Measurements from ENCODE around the gene CLCN7. TPM values are rescaled to one million over a fixed set of nuclear protein-coding genes. Genes with fewer than 3 reads are reported as not detected.

CLCN7 gene
- total RNA-seq, 1 donor from 2014 or later = 36.6 TPM

- DNase-seq (ENCODE audit: low read depth) (no peak), FAIRE-seq (no peak)
- Histone ChIP-seq H3K27me3 (ENCODE audit: control insufficient read depth, insufficient read depth, low read length) (no peaks in the 10 kb centered on the region), H3K4me3 (ENCODE audit: low read depth, low read length) (no peak overlapping the region), H3K36me3 (ENCODE audit: control insufficient read depth, insufficient read depth, low read length) (peaks cover 23% of the 10 kb centered on the region)
- no peak for TF ChIP-seq CTCF (IDR thresholded peaks at IDR 0.05; ENCODE audit: insufficient read depth, low read length, severe bottlenecking)
These were observed 25.1 kb upstream of the CLCN7 start for GRCh38 chr16:1499756-1500464.

GRCh38 chr16:1498899-1499676 lies 24.3 kb upstream of the CLCN7 start:
- Histone ChIP-seq H3K36me3 (ENCODE audit: control insufficient read depth, insufficient read depth, low read length) (peaks cover 26% of the 10 kb centered on the region), H3K27me3 (ENCODE audit: control insufficient read depth, insufficient read depth, low read length) (no peaks in the 10 kb centered on the region), H3K4me3 (ENCODE audit: low read depth, low read length) (no peak overlapping the region)
- TF ChIP-seq CTCF (IDR thresholded peaks at IDR 0.05; ENCODE audit: insufficient read depth, low read length, severe bottlenecking) = no peak
- DNase-seq (ENCODE audit: low read depth) (no peak), FAIRE-seq (no peak)

- DNase-seq (ENCODE audit: low read depth) (no peak), FAIRE-seq (no peak)
These were observed 22.3 kb upstream of the CLCN7 start for GRCh38 chr16:1497014-1497598.

GRCh38 chr16:1496464-1496863 lies 21.6 kb upstream of the CLCN7 start:
- no peak for TF ChIP-seq CTCF (IDR thresholded peaks at IDR 0.05; ENCODE audit: insufficient read depth, low read length, severe bottlenecking)
- Histone ChIP-seq H3K27me3 (ENCODE audit: control insufficient read depth, insufficient read depth, low read length) (no peaks in the 10 kb centered on the region), H3K4me3 (ENCODE audit: low read depth, low read length) (no peak overlapping the region), H3K36me3 (ENCODE audit: control insufficient read depth, insufficient read depth, low read length) (peaks cover 17% of the 10 kb centered on the region)
- FAIRE-seq (peak; percentile 77), DNase-seq (ENCODE audit: low read depth) (no peak)

More at GRCh38 chr16:1497014-1497598, 22.3 kb upstream of the CLCN7 start:
- no peaks in the 10 kb centered on the region for H3K27me3 ChIP-seq (ENCODE audit: control insufficient read depth, insufficient read depth, low read length)
- H3K36me3 ChIP-seq (ENCODE audit: control insufficient read depth, insufficient read depth, low read length) = peaks cover 21% of the 10 kb centered on the region
- no peak overlapping the region for H3K4me3 ChIP-seq (ENCODE audit: low read depth, low read length)
- no peak for TF ChIP-seq CTCF (IDR thresholded peaks at IDR 0.05; ENCODE audit: insufficient read depth, low read length, severe bottlenecking)

- Histone ChIP-seq H3K36me3 (ENCODE audit: control insufficient read depth, insufficient read depth, low read length) (peaks cover 16% of the 10 kb centered on the region), H3K27me3 (ENCODE audit: control insufficient read depth, insufficient read depth, low read length) (no peaks in the 10 kb centered on the region), H3K4me3 (ENCODE audit: low read depth, low read length) (no peak overlapping the region)
- DNase-seq (ENCODE audit: low read depth) (no peak), FAIRE-seq (no peak)
- no peak for TF ChIP-seq CTCF (IDR thresholded peaks at IDR 0.05; ENCODE audit: insufficient read depth, low read length, severe bottlenecking)
These were observed 21.0 kb upstream of the CLCN7 start for GRCh38 chr16:1495889-1496262.
